HG03280 (cell line): ENCODE results near the gene PDE1C.
"Not testable (repeated sequence)": the region's sequence is repeated elsewhere in the genome, so short reads cannot be mapped to it uniquely, and the experiment has no call there.

Source experiments
- ATAC-seq: cut with Tn5 transposase; IDR thresholded peaks from one replicate; pipeline ENCODE4 v1.9.1; 2021; ENCODE audit warnings: mild to moderate bottlenecking, moderate library complexity; ENCODE audit not compliant: unreplicated experiment

Gene PDE1C

GRCh38 chr7:32045228-32045627 is 25.0 kb downstream of the PDE1C start:
- ATAC-seq: no peak

- no peak for ATAC-seq
These were observed 25.5 kb downstream of the PDE1C start for GRCh38 chr7:32044739-32045138.

DNA sequence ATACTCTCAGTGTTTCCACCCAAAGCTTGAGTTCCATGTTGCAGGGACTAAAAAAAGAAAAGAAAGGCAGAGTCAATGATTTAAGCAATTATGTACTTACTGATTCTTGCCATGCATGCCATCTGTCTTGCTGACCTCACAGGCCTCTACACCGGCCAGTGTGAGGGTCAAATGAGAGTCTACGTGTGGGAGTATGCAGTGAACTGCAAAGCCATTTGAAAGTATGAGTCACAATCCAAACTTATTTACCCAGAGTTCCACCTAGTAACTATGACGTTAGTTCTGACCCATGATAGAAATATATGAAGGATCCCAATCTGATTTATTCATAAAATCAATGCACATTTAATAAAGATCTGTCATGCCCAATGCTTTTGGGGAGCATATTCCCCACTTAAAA is 26.5 kb downstream of the PDE1C start:
- peak; percentile 74 for ATAC-seq

DNA sequence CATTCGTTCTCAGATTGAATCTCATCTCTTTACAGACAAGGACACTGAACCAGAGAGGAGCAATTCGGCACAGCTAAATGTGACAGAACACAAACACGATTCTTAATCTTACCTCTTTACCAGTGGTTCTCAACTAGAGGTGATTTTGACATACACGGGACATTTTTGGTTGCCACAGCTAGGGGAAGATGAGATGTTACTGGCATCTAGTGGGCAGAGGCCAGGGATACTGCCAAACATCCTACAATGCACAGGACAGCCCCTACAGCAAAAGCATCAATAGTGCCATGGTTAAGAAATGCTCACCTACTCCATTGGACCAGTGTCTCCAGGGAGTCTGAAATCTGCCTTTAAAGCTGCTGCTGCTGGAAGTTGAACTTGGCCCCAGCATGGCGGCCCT is 27.3 kb downstream of the PDE1C start:
- ATAC-seq: no peak

GRCh38 chr7:32039000-32039756 is 31.0 kb downstream of the PDE1C start:
- ATAC-seq: no peak

DNA sequence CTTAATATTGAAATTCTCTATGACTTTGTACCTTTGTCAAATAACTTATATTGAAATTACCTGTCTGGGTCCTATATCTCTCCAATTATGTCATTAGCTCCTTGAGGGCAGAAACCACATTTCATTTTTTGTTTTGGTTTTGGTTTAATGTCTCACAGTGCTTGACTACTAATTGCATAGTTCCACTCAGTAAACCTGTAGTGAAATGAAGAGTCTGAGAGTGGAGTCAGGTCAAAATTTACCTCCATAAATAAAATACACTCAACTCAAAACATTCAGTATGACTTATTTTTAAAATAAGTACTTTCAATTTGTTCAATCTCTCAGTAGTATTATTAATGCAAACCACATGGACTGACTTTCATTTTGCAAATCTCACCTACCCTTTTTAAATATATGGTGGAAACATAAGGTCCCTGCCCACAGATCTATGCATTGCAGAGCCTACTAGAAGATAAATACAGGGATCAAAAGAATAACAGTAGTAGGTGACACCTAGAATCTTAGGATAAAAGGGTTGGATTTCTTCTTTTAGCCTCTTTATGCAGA is 32.5 kb downstream of the PDE1C start:
- ATAC-seq: peak; percentile 83

- no peak for ATAC-seq
These were observed 33.6 kb downstream of the PDE1C start for GRCh38 chr7:32036557-32036956.

GRCh38 chr7:32034052-32034451 is 36.2 kb downstream of the PDE1C start:
- ATAC-seq: no peak

DNA sequence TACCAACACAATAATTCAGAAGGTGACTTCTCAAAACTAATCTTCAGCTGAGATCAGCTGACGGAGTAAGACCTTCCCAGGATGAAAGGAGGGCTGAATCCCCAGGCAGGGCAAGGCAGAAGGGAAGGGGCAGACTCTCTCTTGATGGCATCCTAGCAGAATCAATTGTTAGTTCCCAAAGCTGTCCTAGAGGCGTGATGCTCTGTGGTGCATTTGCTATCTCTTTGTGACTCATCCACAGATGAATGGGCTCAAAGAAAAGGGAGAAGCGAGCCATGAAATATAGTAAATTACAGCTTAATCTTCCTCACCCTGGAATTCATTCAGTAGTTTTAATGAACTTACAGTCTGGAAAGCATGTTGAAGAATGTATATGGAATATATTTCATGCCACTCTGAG is 37.2 kb downstream of the PDE1C start:
- no peak for ATAC-seq

DNA sequence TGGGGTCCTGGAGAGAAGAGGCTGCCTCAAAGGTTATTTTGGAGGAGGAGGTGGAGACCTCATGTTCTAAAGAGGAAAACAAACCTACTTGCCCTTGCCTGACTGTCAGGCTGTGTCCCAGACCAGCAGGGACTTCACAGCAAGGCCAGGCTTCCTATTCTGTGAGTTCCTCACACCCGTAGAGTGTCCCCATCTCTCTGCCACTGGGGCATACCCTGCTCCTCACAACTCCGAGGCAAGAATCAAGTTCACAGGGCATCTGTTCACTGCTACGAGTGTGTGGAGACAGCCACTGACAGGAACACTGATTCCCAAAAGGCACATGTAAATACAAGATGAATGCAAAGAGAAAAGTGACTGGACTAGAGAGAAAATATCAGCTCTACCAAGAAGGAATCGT is 38.0 kb downstream of the PDE1C start:
- no peak for ATAC-seq

DNA sequence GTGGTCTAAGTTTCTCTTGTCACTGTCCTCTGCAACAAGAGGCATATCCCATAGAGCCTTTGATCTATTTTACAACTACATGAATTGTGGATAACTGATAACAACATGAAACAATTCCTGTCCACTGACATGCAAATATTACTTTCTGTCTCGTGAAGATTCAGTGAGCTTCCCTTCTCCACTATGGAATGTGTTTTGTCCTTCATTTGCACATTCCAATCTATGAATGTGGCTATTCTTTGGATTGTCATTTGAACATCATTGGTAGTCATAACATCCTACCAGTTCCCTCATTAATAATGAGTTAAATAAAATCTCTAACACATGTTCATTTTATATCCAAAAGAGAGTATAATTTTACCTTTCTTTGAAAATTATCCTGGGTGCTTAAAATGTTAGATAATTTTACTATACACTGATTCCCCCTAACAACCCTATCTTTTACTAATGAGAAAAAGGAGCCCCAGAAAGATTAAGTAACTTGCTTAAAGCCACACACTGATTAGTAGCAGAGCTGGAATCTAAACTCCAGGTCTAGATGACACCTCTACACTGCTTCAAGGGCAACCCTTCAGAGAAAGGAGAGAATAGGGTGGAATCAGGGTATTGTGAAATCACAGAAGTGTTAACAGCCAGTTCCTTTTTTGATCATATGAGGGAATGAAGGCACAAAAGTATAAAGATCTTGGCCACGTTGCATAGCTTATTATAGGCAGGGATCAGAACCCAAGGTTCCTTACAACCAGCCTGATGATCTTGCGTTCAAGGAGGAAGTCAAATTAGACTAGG is 39.1 kb downstream of the PDE1C start:
- ATAC-seq: no peak

- no peak for ATAC-seq
These were observed 44.2 kb downstream of the PDE1C start for GRCh38 chr7:32026083-32026425.

GRCh38 chr7:32025381-32026082 is 44.7 kb downstream of the PDE1C start:
- ATAC-seq: no peak

- ATAC-seq: no peak
These were observed 46.8 kb downstream of the PDE1C start for GRCh38 chr7:32023376-32023775.

GRCh38 chr7:32022966-32023365 is 47.2 kb downstream of the PDE1C start:
- ATAC-seq: no peak

- ATAC-seq: no peak
These were observed 49.6 kb downstream of the PDE1C start for GRCh38 chr7:32020551-32021159.

- ATAC-seq: no peak
These were observed 51.2 kb downstream of the PDE1C start for GRCh38 chr7:32018845-32019578.

DNA sequence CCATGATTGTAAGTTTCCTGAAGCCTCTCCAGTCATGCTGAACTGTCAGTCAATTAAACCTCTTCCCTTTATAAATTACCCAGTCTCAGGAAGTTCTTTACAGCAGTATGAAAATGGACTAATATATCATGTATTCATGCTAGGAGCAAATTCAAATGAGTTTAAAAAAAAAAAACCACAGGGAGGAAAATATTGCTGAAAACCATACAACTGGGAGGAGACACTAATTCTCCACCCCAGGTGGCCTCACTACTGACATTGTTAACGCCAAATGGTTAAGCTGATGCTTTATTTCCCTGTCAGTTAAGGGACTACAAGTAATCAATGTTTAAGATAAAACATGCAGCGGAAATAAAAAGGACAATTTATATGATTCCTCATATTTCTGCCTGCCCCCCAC is 55.1 kb downstream of the PDE1C start:
- no peak for ATAC-seq

DNA sequence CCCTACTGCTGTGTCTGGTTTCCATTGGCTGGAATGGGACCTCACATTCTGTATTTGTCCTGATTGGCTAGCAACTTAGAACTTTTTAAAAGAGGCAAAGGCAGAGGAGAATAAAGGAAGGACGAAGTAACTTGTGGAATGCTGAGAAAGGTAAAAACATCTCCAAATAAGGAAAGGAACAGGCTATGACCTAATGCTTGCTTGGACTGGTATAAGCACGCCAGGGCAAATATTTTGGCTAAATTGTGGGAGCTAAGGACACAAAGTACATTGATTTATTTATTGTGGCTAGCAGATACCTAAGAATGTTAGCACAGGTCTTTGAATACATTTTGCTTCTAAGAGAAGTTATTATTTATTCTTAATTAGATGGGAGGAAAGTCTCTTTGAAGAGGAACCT is 56.7 kb downstream of the PDE1C start:
- not testable (repeated sequence) for ATAC-seq

DNA sequence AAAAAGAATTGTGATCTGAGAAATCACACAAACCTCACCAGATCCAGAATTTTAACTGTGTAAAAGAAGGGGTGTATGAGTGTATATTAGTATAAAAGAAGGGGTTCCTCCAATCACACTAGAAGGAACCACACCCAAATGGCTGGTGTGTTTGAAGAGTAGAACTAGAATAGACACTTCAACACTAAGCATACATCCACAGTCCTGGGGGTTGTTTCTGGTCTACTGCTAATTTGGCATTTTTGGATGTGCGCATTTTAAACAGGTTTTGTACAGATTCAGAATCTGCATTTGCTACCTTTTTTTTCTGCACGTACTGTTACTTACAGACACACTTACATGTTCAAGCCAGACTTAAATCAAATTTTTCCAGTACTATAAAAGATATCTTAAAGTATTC is 64.6 kb downstream of the PDE1C start:
- ATAC-seq: no peak
